Thyroid gland (tissue), 4 donors: ENCODE data around the gene TYW1B.
"Not testable (repeated sequence)": the region's sequence is repeated elsewhere in the genome, so short reads cannot be mapped to it uniquely, and the experiment has no call there.

Experiments used
- POLR2A ChIP-seq, 2 donors: fragments of 450-650 bp; IDR thresholded peaks; one replicate each; pipeline ENCODE4 v1.6.1; 2017; ENCODE audit warnings: antibody characterized with exemption in 2 of 2, mild to moderate bottlenecking in 2 of 2, moderate library complexity in 1 of 2
- TF ChIP-seq, protein P1 (sequence below), 6 experiments: fragments of 200-600 bp in 3 of 6; fragments of 450-650 bp in 3 of 6; sonication (generic) in 3 of 6; IDR thresholded peaks; one replicate each; pipeline ENCODE4 v1.5.1; 2016 to 2019; ENCODE audit warnings: antibody characterized with exemption in 6 of 6, mild to moderate bottlenecking in 2 of 6, inconsistent platforms in 1 of 6, moderate library complexity in 1 of 6

DNA sequence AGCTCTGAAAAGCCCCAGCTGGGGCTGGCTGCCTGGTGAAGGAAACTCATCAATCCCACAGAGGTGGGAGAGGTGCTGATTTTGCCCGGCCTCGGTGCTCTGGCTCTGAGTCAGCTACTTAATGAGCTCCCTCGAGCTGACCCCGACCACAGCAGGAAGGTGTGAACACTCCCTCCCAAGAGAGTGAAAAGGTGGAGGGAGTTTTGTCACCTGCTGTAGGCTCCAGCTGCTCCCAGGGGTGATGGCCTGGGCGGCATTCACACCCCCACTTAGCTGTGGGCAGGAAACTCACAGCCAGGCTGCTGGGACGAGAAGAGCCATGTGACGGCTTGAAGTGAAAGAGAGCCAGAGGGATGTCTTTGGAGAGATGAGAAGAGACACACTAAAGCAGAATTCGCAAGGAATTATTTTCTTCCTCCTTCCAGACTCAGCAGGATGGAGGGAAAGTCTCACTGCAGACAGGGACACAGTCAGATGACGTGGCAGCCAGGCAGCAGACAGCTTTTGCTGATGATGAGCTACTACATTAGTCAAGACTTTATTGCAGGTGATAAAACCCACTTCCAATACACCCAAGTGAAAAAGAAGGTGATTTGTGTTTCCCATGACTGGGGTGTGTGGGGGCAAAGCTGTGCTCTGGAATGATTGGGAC lies 281.3 kb downstream of the TYW1B start:
- TF ChIP-seq POLR2A (IDR thresholded peaks at IDR 0.05): not testable (repeated sequence)
- TF ChIP-seq, protein P1, sequence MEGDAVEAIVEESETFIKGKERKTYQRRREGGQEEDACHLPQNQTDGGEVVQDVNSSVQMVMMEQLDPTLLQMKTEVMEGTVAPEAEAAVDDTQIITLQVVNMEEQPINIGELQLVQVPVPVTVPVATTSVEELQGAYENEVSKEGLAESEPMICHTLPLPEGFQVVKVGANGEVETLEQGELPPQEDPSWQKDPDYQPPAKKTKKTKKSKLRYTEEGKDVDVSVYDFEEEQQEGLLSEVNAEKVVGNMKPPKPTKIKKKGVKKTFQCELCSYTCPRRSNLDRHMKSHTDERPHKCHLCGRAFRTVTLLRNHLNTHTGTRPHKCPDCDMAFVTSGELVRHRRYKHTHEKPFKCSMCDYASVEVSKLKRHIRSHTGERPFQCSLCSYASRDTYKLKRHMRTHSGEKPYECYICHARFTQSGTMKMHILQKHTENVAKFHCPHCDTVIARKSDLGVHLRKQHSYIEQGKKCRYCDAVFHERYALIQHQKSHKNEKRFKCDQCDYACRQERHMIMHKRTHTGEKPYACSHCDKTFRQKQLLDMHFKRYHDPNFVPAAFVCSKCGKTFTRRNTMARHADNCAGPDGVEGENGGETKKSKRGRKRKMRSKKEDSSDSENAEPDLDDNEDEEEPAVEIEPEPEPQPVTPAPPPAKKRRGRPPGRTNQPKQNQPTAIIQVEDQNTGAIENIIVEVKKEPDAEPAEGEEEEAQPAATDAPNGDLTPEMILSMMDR (IDR thresholded peaks at IDR 0.05): not testable (repeated sequence)
